ENCODE measurements around the gene GNAZ.

Gene GNAZ

DNA sequence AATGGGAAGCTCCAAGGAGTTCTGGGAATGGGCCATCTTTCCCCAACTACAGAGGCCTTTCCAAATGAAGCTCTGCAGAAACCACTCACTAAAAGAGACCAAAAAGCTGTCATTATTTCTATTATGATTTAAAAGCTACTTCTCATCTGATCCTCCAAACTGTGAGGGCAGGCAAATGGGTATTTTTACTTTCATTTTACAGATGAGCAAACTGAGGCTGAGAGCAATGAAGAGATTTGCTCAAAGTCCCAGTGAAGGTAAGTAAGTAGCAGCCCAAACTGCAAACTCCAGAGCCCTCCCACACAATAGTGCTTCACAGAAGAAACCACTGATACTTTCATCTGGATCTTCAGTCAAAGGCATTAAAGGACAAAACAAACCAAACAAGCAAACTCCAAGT lies 70.1 kb downstream of the GNAZ start:
- no peak for DNase-seq

GRCh38 chr22:23142546-23143105 lies 72.3 kb downstream of the GNAZ start:
- DNase-seq, result no peak

- DNase-seq, result no peak
These were observed 72.8 kb downstream of the GNAZ start for GRCh38 chr22:23143119-23143518.

- DNase-seq, result no peak
These were observed 74.1 kb downstream of the GNAZ start for GRCh38 chr22:23144432-23144831.

GRCh38 chr22:23144932-23145877 lies 74.9 kb downstream of the GNAZ start, which contains the start of gene RAB36:
TSS of gene RAB36 (plus strand) at chr22:23145477. CDS start at chr22:23146617, 1,140 bp downstream.
- peak; percentile 82 to 86 for DNase-seq

GRCh38 chr22:23145878-23146470 lies 75.7 kb downstream of the GNAZ start:
- DNase-seq, result no peak

DNA sequence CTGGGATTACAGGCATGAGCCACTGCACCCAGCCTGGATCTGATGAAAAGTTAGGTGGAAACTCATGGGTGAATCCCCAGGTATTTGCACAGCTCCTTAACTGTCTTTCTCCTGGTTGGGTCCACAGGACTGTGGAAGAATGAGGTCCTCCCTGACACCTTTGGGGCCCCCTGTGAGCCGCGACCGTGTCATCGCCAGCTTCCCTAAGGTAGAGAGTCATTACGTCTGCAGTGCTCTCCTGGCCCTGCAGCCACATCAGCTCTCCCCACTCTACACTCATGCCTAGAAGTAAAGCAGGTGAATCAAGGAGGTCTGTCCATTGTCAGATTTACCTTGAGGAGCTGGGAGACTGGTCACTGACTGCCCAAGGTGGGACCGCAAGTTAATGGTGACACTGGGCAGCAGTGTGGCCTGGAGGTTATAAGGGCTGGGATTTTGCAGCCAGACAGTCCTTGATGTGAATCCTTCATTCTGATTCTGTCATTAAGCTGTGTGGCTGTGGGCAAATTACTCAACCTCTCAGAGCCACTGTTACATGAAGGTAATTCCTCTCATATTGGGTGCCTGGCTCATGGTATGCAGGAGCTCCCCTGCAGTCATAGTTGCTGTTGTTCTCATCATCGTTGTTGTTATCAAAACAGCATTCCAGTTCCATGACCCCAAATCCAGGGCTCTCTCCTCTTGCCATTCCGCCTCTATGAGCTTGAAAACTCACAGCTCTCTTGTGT lies 76.3 kb downstream of the GNAZ start:
- DNase-seq, result no peak

- DNase-seq, result no peak
These were observed 77.5 kb downstream of the GNAZ start for GRCh38 chr22:23147617-23148387.

GRCh38 chr22:23149743-23150238 lies 79.5 kb downstream of the GNAZ start:
- no peak for DNase-seq

DNA sequence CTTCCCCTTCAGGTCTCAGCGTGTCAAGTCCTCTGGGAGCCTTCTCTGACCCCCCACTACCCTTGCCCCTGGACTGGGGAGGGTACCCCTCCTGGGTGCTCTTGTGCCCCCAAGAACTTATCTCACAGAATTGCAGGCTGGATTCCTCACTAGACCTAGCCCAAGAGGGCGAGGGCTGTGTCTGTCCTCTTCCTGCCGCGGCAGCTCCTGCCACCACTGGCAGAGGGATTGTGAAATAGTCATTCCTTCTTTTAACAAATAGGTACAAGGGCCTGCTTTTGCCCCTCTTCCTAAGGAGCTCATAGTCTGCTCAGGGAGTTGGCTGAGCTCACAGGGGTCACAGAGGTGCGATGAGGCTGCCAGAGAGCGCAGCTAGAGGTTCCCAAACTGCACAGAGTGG lies 80.4 kb downstream of the GNAZ start:
- no peak for DNase-seq

GRCh38 chr22:23151827-23152226 lies 81.5 kb downstream of the GNAZ start:
- DNase-seq, result no peak

DNA sequence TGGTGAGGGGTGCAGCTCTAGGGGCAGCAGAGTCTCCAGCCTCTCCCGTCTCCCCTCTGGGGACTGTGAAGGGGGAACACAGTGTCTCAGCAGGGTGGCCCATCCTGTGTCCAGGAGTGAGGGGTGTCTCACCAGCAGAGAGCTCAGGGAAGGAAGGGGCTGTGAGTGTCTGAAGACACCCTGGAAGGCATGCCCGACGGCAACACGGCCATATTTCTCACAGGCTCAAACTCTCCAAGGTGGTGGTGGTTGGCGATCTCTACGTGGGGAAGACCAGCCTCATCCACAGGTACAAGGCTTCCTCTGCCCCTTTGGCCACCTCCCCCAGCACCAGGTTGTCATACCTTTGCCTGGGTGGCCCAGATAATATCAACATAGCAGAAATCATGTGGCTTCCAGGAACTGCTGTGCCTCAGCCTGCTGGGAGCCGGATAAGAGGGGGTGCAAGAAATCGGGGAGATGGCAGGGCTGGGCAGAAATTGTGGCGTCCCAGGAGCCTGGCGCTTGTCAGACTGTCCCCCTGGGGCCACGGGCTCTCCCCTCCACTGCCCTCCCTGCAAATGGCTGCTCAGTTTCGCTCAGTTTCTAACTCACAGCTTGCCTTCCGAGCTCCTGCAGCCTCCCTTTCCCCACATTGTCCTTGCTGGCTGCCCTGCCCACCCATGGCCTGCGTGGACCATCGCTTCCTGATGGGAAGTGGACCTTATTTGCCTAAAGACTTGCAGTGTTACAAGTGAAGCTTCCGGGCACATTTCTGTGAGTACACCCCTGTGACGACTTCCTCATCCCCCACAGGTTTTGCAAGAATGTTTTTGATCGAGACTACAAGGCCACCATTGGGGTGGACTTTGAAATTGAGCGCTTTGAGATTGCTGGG lies 82.2 kb downstream of the GNAZ start:
- DNase-seq, result peak; percentile 73 to 74

- no peak for DNase-seq
These were observed 83.7 kb downstream of the GNAZ start for GRCh38 chr22:23153994-23154393.

GRCh38 chr22:23154461-23154860 lies 84.1 kb downstream of the GNAZ start:
- DNase-seq, result no peak

DNA sequence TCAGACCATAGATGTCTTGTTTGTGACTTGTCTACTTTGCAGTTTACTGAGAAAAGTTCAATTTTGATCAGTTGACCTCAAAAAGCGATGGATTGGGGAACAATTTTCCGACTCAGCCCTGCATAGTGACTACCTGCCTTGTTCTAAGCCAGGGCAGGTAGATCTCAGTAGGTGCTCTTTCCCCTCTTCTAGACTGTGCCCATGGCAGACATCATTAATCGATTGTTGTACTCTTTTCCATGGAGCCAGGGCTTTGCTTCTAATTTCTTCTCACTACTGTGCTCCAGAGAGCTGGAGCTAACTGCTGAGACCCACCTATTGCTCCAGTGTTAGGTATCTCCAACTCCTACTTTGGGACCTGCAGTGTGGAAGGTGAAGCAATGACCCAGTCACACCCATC lies 84.8 kb downstream of the GNAZ start:
- no peak for DNase-seq

DNA sequence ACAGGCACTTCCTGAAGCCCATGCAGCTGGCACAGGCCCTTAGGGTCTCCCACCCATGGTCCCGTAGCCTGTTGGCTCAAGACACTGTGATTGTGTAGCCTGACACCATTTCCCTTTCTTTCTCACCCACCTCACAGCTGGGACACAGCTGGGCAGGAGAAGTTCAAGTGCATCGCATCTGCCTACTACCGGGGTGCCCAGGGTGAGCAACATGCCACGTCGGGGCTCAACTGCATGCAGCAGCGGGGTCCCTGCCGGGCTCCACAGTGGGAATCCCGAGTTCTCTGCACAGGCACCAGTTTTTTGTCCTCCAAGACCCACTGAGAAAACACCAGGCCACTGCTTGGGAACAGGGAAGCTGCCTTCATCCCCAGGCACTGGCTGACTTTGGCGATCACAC lies 85.5 kb downstream of the GNAZ start:
- no peak for DNase-seq

GRCh38 chr22:23156286-23156685 lies 86.0 kb downstream of the GNAZ start:
- no peak for DNase-seq

DNA sequence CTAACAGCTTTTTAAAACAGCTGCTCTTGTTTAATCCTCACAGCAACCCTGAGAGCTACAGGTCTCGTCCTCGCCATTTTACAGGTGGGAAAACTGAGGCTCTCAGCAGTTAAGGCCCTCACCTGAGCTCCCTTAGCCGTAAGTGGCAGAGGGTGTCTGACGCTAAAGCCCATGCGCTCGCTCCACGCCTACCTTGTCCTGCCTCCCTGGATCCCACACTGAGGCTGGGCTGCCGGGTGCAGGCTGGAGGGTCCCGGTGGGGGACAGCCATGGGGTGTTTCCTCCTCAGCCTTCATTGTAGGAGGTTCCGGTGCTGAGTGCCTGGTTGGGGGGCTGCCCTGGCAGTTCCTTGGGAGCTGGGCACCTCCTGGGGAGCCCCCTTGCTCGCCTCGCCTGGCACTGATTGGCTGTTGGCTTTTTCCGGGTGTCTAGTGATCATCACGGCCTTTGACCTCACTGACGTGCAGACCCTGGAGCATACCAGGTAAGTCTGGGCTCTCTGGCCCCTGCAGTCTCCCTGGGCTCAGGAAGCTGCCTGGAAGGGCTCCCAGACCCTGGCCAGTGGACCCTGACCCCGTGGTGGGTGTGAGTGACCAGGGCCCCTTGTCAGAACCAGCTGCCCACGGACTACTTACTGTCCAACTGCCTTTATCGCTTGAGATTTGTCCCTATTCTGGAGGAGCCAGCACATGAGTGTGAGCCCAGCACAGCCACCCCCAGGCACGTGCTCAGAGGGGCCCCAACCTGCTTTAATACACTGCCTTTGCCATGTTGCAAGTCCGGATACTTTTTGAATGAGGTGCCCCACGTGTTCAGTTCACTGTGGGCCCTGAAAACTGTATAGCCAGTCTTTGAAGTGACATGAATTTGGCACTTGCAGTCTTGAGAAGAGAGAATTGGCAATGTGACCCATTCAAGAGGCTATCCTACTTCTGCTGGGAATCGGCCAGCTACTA lies 87.5 kb downstream of the GNAZ start:
- no peak for DNase-seq

- no peak for DNase-seq
These were observed 88.4 kb downstream of the GNAZ start for GRCh38 chr22:23158516-23159290.
